Measurements from ENCODE around the gene NOTCH2. TPM values are rescaled to one million over a fixed set of nuclear protein-coding genes. Genes with fewer than 3 reads are reported as not detected.

The NOTCH2 gene
- total RNA-seq, 1 experiment from 2014 or later, result 24.4 TPM

DNA sequence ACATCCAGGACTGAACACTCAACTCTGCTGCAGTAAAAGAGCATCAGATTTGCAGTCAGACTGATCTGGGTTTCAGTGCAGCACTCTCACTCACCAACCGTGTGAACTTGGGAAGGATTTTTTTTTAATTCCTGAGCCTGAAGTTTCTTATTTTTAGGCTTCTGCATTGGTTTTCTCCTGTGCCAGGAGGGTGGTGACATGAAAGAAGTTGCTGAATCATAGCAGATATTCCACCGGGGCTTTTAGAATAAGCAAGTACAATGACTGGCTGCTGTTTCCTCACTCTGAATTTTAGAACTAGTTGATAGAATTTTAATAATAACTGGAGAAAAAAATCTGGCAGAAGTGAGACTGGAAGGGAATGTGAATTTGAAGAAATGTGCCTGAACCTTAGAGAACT is 184.8 kb downstream of the NOTCH2 start:
- no peak for DNase-seq (ENCODE audit: extremely low read depth, low read depth)

GRCh38 chr1:119883826-119884225 is 185.6 kb downstream of the NOTCH2 start:
- DNase-seq (ENCODE audit: extremely low read depth, low read depth), result no peak

- DNase-seq (ENCODE audit: extremely low read depth, low read depth), result no peak
These were observed 187.1 kb downstream of the NOTCH2 start for GRCh38 chr1:119882132-119883049.

GRCh38 chr1:119879510-119880434 is 189.7 kb downstream of the NOTCH2 start:
- DNase-seq (ENCODE audit: extremely low read depth, low read depth), result no peak

DNA sequence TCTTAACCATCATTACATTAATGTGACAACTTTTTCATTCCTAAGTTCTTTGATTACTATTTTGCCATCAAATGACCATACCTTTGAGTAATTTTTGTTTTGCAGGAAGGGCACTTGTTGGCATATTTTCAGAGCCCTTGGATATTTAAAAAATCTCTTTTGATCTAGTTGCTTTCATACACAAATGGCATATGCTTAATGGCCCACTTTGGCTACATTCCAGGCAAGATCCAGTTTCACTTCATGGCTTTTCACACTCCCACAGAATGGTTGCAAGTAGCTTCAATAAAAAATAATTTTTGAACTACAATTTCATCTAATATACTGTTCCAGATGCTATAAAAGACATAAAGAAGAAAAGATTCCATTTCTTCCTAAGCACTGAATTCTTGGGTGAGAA is 191.3 kb downstream of the NOTCH2 start:
- no peak for DNase-seq (ENCODE audit: extremely low read depth, low read depth)

DNA sequence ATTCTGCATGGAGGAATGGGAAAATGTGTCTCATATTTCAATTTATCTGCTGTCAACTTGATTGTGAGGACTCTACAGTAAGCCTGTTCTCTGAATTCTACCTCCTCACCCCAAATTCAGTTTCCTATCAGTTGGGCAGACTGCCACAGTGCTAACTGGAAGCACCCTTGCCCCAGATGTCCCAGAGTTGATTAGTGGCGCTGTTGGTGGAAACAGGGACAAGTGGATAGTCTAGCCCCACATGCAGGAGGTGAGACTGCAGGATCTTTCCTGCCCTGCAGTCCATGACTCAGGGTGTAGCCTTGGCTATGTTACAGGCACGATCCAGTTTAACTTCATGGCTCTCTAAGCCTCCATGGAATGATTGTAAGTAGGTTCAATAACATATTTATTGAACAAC is 195.3 kb downstream of the NOTCH2 start:
- DNase-seq (ENCODE audit: extremely low read depth, low read depth), result no peak

GRCh38 chr1:119873135-119874015 is 196.1 kb downstream of the NOTCH2 start:
- no peak for DNase-seq (ENCODE audit: extremely low read depth, low read depth)

DNA sequence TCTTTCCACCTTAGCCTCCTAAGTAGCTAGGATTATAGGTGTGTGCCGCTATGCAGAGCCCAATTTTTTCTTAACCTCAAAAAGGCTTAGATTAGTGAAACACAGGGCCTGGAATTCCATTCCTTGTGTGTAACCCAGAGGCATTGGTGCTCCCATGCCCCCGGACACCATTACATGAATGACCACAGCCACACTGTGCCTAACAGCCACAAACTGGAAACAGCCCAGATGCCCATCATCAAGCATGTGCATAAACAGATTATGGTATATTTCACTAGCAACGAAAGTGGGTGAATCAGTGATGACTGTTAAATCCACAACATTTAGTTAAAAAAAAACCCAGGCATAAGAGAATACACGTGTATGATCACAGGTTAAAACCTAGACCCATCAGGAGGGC is 197.6 kb downstream of the NOTCH2 start:
- DNase-seq (ENCODE audit: extremely low read depth, low read depth), result no peak

GRCh38 chr1:119870917-119871596 is 198.4 kb downstream of the NOTCH2 start:
- peak; percentile 64 for DNase-seq (ENCODE audit: extremely low read depth, low read depth)

DNA sequence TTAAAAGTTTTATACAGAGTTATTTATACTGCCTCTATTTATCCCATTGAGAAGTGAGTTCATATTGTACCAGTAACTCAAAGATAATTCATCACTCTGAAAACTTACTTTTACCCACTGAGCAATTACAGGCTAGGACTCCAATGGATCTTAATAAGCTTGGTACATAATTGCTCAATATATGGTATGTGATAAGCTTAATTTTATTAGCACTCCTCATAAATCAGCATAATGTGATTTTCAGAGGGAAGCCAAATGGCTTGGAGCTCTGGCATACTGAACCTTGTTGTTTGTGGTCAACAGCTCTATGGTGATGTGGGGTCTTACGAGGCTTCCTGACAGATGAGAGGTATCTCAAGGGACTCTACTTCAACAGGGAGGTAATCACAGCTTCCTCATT is 199.5 kb downstream of the NOTCH2 start:
- no peak for DNase-seq (ENCODE audit: extremely low read depth, low read depth)

DNA sequence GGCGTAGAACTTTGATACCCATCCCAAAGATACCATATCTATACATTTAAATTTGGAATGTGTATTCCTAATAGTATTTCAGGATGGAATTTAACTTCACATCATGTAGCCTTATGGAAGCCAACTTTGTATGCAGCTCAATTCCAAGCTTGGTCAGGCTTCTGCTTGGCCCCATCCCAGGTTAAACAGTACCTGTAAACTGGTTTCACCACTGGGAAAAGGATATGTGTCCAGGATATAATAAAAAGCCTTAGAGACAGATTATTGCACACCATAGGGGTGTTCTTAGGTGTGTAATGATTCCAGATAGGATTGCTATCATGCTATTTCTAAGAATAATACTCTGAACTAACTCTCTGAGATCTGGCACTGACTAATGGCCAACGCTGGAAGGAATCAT is 201.3 kb downstream of the NOTCH2 start:
- DNase-seq (ENCODE audit: extremely low read depth, low read depth), result no peak

DNA sequence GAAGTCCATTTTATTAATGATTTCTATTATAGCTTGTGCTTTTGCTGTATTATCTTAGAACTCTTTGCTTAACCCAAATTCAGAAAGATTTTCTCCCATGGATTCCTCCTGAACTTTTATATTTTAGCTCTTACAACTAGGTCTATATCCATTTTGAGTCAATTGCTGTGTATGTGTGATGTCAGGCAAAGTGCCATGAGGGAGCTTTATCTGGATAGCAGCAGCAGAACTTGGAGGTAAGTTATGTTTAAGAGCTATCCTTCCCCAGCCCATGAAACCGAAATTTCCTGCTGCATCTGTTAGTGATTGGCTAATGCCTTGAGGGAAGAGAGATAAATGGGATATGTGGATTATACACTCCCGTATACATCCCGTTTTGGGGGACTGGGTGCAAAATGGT is 203.0 kb downstream of the NOTCH2 start:
- DNase-seq (ENCODE audit: extremely low read depth, low read depth), result no peak

DNA sequence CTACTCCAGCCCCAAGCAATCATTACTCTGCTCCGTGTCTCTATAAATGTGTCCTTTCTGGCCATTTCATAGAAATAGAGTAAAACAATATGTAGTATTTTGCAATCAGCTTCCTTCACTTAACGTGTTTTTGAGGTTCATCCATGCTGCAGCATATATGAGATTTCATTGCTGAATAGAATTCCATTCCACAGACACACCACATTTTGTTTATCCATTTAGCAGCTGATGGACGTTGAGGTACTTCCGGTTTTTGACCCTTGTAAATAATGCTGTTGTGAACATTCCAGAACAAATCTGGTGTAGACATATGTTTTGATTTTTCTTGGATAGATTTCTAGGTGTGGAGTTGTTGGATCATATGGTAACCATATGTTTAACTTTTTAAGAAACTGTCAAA is 203.8 kb downstream of the NOTCH2 start:
- no peak for DNase-seq (ENCODE audit: extremely low read depth, low read depth)

DNA sequence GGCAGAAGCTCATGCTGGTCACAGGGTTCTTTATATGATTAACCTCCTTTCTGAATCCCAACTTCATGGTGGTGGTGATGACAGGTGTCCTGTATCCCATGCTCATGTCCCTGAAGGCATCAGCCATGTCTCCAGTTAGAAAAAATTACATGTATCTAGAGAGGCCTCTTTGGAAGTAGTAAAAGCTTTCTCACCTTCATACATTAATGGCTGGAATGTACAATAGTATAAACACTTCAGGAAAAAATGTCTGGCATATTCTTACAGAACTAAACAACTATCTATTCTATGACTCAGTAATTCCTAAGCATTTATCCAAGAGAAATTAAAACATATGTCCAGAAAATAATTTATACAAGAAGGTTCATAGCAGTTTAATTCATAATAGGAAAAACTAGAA is 207.2 kb downstream of the NOTCH2 start:
- DNase-seq (ENCODE audit: extremely low read depth, low read depth), result no peak

Other genes starting within 250 kb of the NOTCH2 start
- not detected in 2 replicates for gene ADAM30, start 173.1 kb downstream of the NOTCH2 start, total RNA-seq (2014; rRNA removed; shearing (Covaris generic))
- gene SEC22B, start 106.9 kb upstream of the NOTCH2 start, total RNA-seq (2014; rRNA removed; shearing (Covaris generic)), result 23.4 and 27.1 TPM in 2 replicates